H9 (cell line): Measurements from ENCODE around the gene SPHK2. TPM values are rescaled to one million over a fixed set of nuclear protein-coding genes. Genes with fewer than 3 reads are reported as not detected.
A peak's percentile ranks its signal among the peaks of the same experiment; 100 is the strongest.

Source experiments
- DNase-seq: peaks from one replicate; pipeline ENCODE4 v3.0.0-alpha.2; 2017
- H2AFZ ChIP-seq: one replicate; pipeline ENCODE4 v1.6.1; 2013; ENCODE audit warnings: mild to moderate bottlenecking, low read length, control low read depth, moderate library complexity
- H2AK5ac ChIP-seq: 2 replicates; pipeline ENCODE4 v1.6.1; 2013; ENCODE audit warnings: low read length, control low read depth, mixed read lengths; ENCODE audit not compliant: insufficient read length
- H2BK120ac ChIP-seq: one replicate; pipeline ENCODE4 v1.6.1; 2013; ENCODE audit warnings: low read depth, mild to moderate bottlenecking, low read length, control low read depth, inconsistent platforms; ENCODE audit not compliant: poor library complexity, severe bottlenecking
- H2BK12ac ChIP-seq: 2 replicates; pipeline ENCODE4 v1.6.1; 2013; ENCODE audit warnings: low read length, control low read depth, mixed read lengths, low read depth; ENCODE audit not compliant: insufficient read length
- H2BK15ac ChIP-seq: 2 replicates; pipeline ENCODE4 v1.6.1; 2013; ENCODE audit warnings: low read depth, low read length, control low read depth
- H2BK20ac ChIP-seq: one replicate; pipeline ENCODE4 v1.6.1; 2013; ENCODE audit warnings: low read depth, mild to moderate bottlenecking, low read length, control low read depth, inconsistent platforms; ENCODE audit not compliant: poor library complexity, severe bottlenecking
- H2BK5ac ChIP-seq: 2 replicates; pipeline ENCODE4 v1.6.1; 2013; ENCODE audit warnings: low read length, control low read depth, mixed read lengths; ENCODE audit not compliant: insufficient read length
- H3K14ac ChIP-seq: 2 replicates; pipeline ENCODE4 v1.6.1; 2013; ENCODE audit warnings: low read length, control low read depth; ENCODE audit not compliant: insufficient read depth
- H3K18ac ChIP-seq: 2 replicates; pipeline ENCODE4 v1.6.1; 2013; ENCODE audit warnings: low read depth, mild to moderate bottlenecking, mixed read lengths, low read length, control low read depth; ENCODE audit not compliant: insufficient read length
- H3K23ac ChIP-seq: 2 replicates; pipeline ENCODE4 v1.6.1; 2013; ENCODE audit warnings: low read length, control low read depth, mixed read lengths, low read depth; ENCODE audit not compliant: insufficient read length
- H3K23me2 ChIP-seq: 2 replicates; pipeline ENCODE4 v1.6.1; 2013; ENCODE audit warnings: low read depth, mild to moderate bottlenecking, mixed read lengths, low read length, control low read depth; ENCODE audit not compliant: insufficient read length, poor library complexity, severe bottlenecking
- H3K27ac ChIP-seq: 2 replicates; pipeline ENCODE4 v1.5.1; 2013; ENCODE audit warnings: low read length, control low read depth, mixed read lengths, low read depth; ENCODE audit not compliant: insufficient read length
- H3K27me3 ChIP-seq: 2 replicates; pipeline ENCODE4 v1.6.1; 2013; ENCODE audit warnings: low read length, control low read depth, inconsistent platforms; ENCODE audit not compliant: insufficient read depth
- H3K4ac ChIP-seq: 2 replicates; pipeline ENCODE4 v1.6.1; 2013; ENCODE audit warnings: low read depth, mild to moderate bottlenecking, control low read depth, inconsistent platforms, low read length, moderate library complexity
- H3K4me1 ChIP-seq: 2 replicates; pipeline ENCODE4 v1.6.1; 2013; ENCODE audit warnings: low read length, control low read depth, inconsistent platforms; ENCODE audit not compliant: insufficient read depth
- H3K4me2 ChIP-seq: 2 replicates; pipeline ENCODE4 v1.6.1; 2013; ENCODE audit warnings: low read length, control low read depth, mixed read lengths; ENCODE audit not compliant: insufficient read length, insufficient read depth
- H3K56ac ChIP-seq: 2 replicates; pipeline ENCODE4 v1.6.1; 2013; ENCODE audit warnings: low read depth, mild to moderate bottlenecking, mixed read lengths, low read length, control low read depth; ENCODE audit not compliant: insufficient read length
- H3K79me1 ChIP-seq: 2 replicates; pipeline ENCODE4 v1.6.1; 2013; ENCODE audit warnings: low read depth, mild to moderate bottlenecking, moderate library complexity, low read length, control low read depth, inconsistent platforms; ENCODE audit not compliant: insufficient read depth, poor library complexity, severe bottlenecking
- H3K79me2 ChIP-seq: 2 replicates; pipeline ENCODE4 v1.6.1; 2013; ENCODE audit warnings: low read length, control low read depth, inconsistent platforms; ENCODE audit not compliant: insufficient read depth
- H3K9ac ChIP-seq: 2 replicates; pipeline ENCODE4 v1.6.1; 2013; ENCODE audit warnings: low read length, control low read depth, mixed read lengths; ENCODE audit not compliant: insufficient read length; ENCODE audit errors: extremely low read depth
- H3K9me3 ChIP-seq: one replicate; pipeline ENCODE4 v1.6.1; 2013; ENCODE audit warnings: low read depth, low read length, inconsistent platforms; ENCODE audit not compliant: control insufficient read depth
- H3T11ph ChIP-seq: one replicate; pipeline ENCODE4 v1.6.1; 2013; ENCODE audit warnings: mild to moderate bottlenecking, low read length, control low read depth, inconsistent platforms
- H4K20me1 ChIP-seq: one replicate; pipeline ENCODE4 v1.6.1; 2013; ENCODE audit not compliant: control insufficient read depth, insufficient read length, insufficient read depth
- H4K5ac ChIP-seq: 2 replicates; pipeline ENCODE4 v1.6.1; 2013; ENCODE audit warnings: low read depth, mild to moderate bottlenecking, mixed read lengths, low read length, control low read depth; ENCODE audit not compliant: insufficient read length
- H4K8ac ChIP-seq: replicated peaks from 2 replicates; pipeline ENCODE4 v1.6.1; 2013; ENCODE audit warnings: low read length, control low read depth, mixed read lengths, low read depth; ENCODE audit not compliant: insufficient read length
- H4K91ac ChIP-seq: 2 replicates; pipeline ENCODE4 v1.6.1; 2013; ENCODE audit warnings: low read depth, mild to moderate bottlenecking, moderate library complexity, mixed read lengths, low read length, control low read depth; ENCODE audit not compliant: insufficient read length
- H3K27ac Mint-ChIP-seq, 3 experiments: 2 replicates in 2 of 3; 3 replicates in 1 of 3; pipeline ENCODE4 v1.8.0; 2020 to 2021; ENCODE audit warnings: mixed read lengths in 3 of 3, mild to moderate bottlenecking in 1 of 3, moderate library complexity in 1 of 3
- H3K27me3 Mint-ChIP-seq: 2 replicates; pipeline ENCODE4 v1.8.0; 2021; ENCODE audit warnings: low read depth, mild to moderate bottlenecking, moderate library complexity, mixed read lengths
- H3K36me3 Mint-ChIP-seq, 3 experiments: 2 replicates in 2 of 3; 3 replicates in 1 of 3; pipeline ENCODE4 v1.8.0; 2020 to 2021; ENCODE audit warnings: low read depth in 3 of 3, mixed read lengths in 3 of 3; ENCODE audit not compliant: insufficient read depth in 1 of 3
- H3K4me1 Mint-ChIP-seq, 2 experiments: 2 replicates each; pipeline ENCODE4 v1.8.0; 2020; ENCODE audit warnings: mixed read lengths in 2 of 2
- H3K4me3 Mint-ChIP-seq, 2 experiments: 2 replicates in 1 of 2; 3 replicates in 1 of 2; pipeline ENCODE4 v1.8.0; 2020 to 2021; ENCODE audit warnings: mild to moderate bottlenecking in 2 of 2, mixed read lengths in 2 of 2, moderate library complexity in 1 of 2
- H3K9me3 Mint-ChIP-seq, 2 experiments: 2 replicates in 1 of 2; 3 replicates in 1 of 2; pipeline ENCODE4 v1.8.0; 2020; ENCODE audit warnings: mild to moderate bottlenecking in 2 of 2, mixed read lengths in 2 of 2, moderate library complexity in 1 of 2
- WGBS: extraction: QIAGEN DNeasy Blood & Tissue Kit; methylation state at CpG from one replicate; pipeline ENCODE4 v1.1.7; 2013; ENCODE audit warnings: missing lambda C conversion rate, low lambda C conversion rate, mixed read lengths; ENCODE audit not compliant: insufficient read length; ENCODE audit errors: extremely low coverage; 5-methylcytosine and 5-hydroxymethylcytosine counted together
- total RNA-seq: library from RNA; stranded (reverse); gene quantifications from 2 replicates; pipeline ENCODE4 v1.2.1, GENCODE V29; 2021
- TF ChIP-seq, protein P1 (sequence below): fragments of 200-600 bp; sonication (generic); conservative IDR thresholded peaks from 3 replicates; pipeline ENCODE4 v1.8.0; 2021; ENCODE audit warnings: antibody characterized with exemption, mild to moderate bottlenecking

Gene SPHK2
- total RNA-seq, 1 experiment from 2014 or later: 57.2 TPM

DNA sequence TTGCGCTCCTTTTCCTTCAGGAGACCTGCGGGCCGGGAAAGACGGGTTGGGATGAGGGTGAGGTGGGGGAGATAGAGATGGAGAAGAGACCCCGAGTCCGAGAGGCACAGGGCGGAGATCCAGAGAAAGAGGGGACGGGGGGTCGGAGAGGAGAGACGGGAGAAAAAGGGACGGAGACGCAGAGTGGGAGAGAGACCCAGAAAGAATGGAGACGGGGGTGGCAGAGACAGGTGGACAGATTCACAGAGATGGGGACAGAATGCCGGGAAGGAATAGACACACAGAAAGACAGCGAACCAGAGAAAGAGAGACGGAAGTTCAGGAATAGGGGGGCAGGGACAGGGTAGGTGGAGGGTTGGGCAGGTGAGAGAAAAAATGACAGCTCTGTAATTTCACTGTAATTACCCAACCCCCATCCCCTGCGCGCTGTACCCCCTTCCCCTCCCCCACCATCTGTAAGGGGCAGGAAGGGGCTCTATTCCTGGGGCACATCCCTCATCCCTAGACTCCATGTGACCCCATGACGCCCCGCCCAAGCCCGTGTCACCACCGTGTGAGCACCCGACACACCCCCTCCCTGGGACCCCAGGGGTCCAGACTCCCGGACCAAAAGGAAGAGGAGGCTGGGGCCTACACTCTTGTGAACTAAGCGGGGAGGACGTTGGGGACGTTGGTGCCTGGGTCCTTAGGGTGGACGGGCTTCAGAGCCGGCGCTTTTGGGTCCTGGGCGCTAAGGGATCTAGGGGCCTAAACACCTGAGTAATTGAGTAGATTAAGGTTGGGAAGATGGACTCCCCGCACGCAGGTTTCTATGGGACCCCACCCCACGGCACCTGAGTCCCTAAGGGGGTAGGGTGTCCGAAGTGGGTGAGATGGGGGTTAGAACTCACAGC is 16.9 kb downstream of the SPHK2 start:
- H3K9ac ChIP-seq: no peak overlapping the region
- no peak overlapping the region for H3K27ac ChIP-seq
- no peaks in the 10 kb centered on the region for H3K79me1 ChIP-seq
- H3K27me3 Mint-ChIP-seq: peaks cover 4% of the 10 kb centered on the region
- peaks cover 11 to 35% (median 25%) of the 10 kb centered on the region in 3 experiments; a peak in 6 of 7 replicates for H3K36me3 Mint-ChIP-seq
- no peak overlapping the region for H2AK5ac ChIP-seq
- H3K56ac ChIP-seq: no peak overlapping the region
- no peaks in the 10 kb centered on the region for H3K9me3 Mint-ChIP-seq
- H4K20me1 ChIP-seq: no peaks in the 10 kb centered on the region
- no peak overlapping the region for H2BK5ac ChIP-seq
- no peak overlapping the region for H3K18ac ChIP-seq
- no peak overlapping the region for H2AFZ ChIP-seq
- H3K23me2 ChIP-seq: peaks cover 21% of the 10 kb centered on the region
- peaks cover 8% of the 10 kb centered on the region; the same call in 1 of the 2 replicates for H3K4me1 ChIP-seq
- H2BK120ac ChIP-seq: no peak overlapping the region
- H3K4me3 Mint-ChIP-seq: peak overlapping the region; percentile 82 to 89
- no peak overlapping the region for H3K23ac ChIP-seq
- peak overlapping the region; percentile 80 for H3K4me2 ChIP-seq
- no peak overlapping the region for H3T11ph ChIP-seq
- H3K79me2 ChIP-seq: no peaks in the 10 kb centered on the region
- H3K4ac ChIP-seq: no peak overlapping the region
- H3K27ac Mint-ChIP-seq: peak overlapping the region in 1 of 3 experiments; percentile 72; a peak in 3 of 7 replicates
- no peak overlapping the region for H4K5ac ChIP-seq
- no peak overlapping the region for H3K14ac ChIP-seq
- WGBS: no CpG with 5 or more reads among the region's 35 CpGs
- no peak overlapping the region for H2BK20ac ChIP-seq
- H3K4me1 Mint-ChIP-seq: peaks cover 34 to 55% of the 10 kb centered on the region in 2 experiments
- TF ChIP-seq, protein P1, sequence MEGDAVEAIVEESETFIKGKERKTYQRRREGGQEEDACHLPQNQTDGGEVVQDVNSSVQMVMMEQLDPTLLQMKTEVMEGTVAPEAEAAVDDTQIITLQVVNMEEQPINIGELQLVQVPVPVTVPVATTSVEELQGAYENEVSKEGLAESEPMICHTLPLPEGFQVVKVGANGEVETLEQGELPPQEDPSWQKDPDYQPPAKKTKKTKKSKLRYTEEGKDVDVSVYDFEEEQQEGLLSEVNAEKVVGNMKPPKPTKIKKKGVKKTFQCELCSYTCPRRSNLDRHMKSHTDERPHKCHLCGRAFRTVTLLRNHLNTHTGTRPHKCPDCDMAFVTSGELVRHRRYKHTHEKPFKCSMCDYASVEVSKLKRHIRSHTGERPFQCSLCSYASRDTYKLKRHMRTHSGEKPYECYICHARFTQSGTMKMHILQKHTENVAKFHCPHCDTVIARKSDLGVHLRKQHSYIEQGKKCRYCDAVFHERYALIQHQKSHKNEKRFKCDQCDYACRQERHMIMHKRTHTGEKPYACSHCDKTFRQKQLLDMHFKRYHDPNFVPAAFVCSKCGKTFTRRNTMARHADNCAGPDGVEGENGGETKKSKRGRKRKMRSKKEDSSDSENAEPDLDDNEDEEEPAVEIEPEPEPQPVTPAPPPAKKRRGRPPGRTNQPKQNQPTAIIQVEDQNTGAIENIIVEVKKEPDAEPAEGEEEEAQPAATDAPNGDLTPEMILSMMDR: no peak
- H3K27me3 ChIP-seq: no peaks in the 10 kb centered on the region; the same call in 1 of the 2 replicates
- no peak overlapping the region for H2BK15ac ChIP-seq
- DNase-seq: no peak
- no peak overlapping the region for H4K91ac ChIP-seq
- no peaks in the 10 kb centered on the region for H3K9me3 ChIP-seq
- H2BK12ac ChIP-seq: no peak overlapping the region
- no peak overlapping the region for H4K8ac ChIP-seq
